ENCODE data around the gene ZNF853. TPM values are rescaled to one million over a fixed set of nuclear protein-coding genes. Genes with fewer than 3 reads are reported as not detected.

Gene ZNF853
- total RNA-seq, 2 donors from 2014 or later = 3.2 to 4.0 TPM

GRCh38 chr7:6643915-6644625 is 28.7 kb downstream of the ZNF853 start:
- peaks cover 0 to 2% of the 10 kb centered on the region in 2 donors for H3K9me3 Mint-ChIP-seq
- no peak overlapping the region for H3K27ac Mint-ChIP-seq
- H3K27me3 Mint-ChIP-seq (ENCODE audit: low read depth) = no peaks in the 10 kb centered on the region
- no peak overlapping the region for H3K4me3 Mint-ChIP-seq
- H3K36me3 Mint-ChIP-seq (ENCODE audit: insufficient read depth in 2 of 2) = peaks cover 8 to 19% of the 10 kb centered on the region in 2 donors
- DNase-seq (no peak), ATAC-seq (replicated peaks in 1 of 2) (no peak)
- peaks cover 13% of the 10 kb centered on the region for H3K4me1 Mint-ChIP-seq (ENCODE audit: low read depth)

GRCh38 chr7:6644728-6645127 is 29.3 kb downstream of the ZNF853 start:
- Mint-ChIP-seq H3K9me3 (peaks cover 0 to 2% of the 10 kb centered on the region in 2 donors), H3K27ac (no peak overlapping the region), H3K4me3 (no peak overlapping the region), H3K27me3 (ENCODE audit: low read depth) (no peaks in the 10 kb centered on the region), H3K4me1 (ENCODE audit: low read depth) (peaks cover 6% of the 10 kb centered on the region), H3K36me3 (ENCODE audit: insufficient read depth in 2 of 2) (peaks cover 8 to 18% of the 10 kb centered on the region in 2 donors)
- DNase-seq (no peak), ATAC-seq (replicated peaks in 1 of 2) (no peak)

GRCh38 chr7:6646465-6646864 is 31.1 kb downstream of the ZNF853 start:
- ATAC-seq (replicated peaks in 1 of 2) (peak in 1 of 2 donors; percentile 18), DNase-seq (no peak)
- Mint-ChIP-seq H3K27ac (no peak overlapping the region), H3K27me3 (ENCODE audit: low read depth) (no peaks in the 10 kb centered on the region), H3K36me3 (ENCODE audit: insufficient read depth in 2 of 2) (peaks cover 4 to 23% of the 10 kb centered on the region in 2 donors), H3K4me1 (ENCODE audit: low read depth) (no peaks in the 10 kb centered on the region), H3K4me3 (no peak overlapping the region), H3K9me3 (peaks cover 0 to 2% of the 10 kb centered on the region in 2 donors)

- Mint-ChIP-seq H3K36me3 (ENCODE audit: insufficient read depth in 2 of 2) (peaks cover 4 to 24% of the 10 kb centered on the region in 2 donors), H3K27me3 (ENCODE audit: low read depth) (no peaks in the 10 kb centered on the region), H3K27ac (no peak overlapping the region), H3K9me3 (peaks cover 0 to 2% of the 10 kb centered on the region in 2 donors), H3K4me3 (no peak overlapping the region), H3K4me1 (ENCODE audit: low read depth) (no peaks in the 10 kb centered on the region)
- DNase-seq (no peak), ATAC-seq (replicated peaks in 1 of 2) (no peak)
These were observed 31.7 kb downstream of the ZNF853 start for GRCh38 chr7:6647080-6647479.

- peaks cover 6 to 25% of the 10 kb centered on the region in 2 donors for H3K36me3 Mint-ChIP-seq (ENCODE audit: insufficient read depth in 2 of 2)
- no peak overlapping the region for H3K27ac Mint-ChIP-seq
- peaks cover 0 to 2% of the 10 kb centered on the region in 2 donors for H3K9me3 Mint-ChIP-seq
These were observed 32.1 kb downstream of the ZNF853 start for GRCh38 chr7:6647541-6647940.

GRCh38 chr7:6648066-6648814 is 32.8 kb downstream of the ZNF853 start:
- Mint-ChIP-seq H3K4me1 (ENCODE audit: low read depth) (no peaks in the 10 kb centered on the region), H3K27ac (no peak overlapping the region), H3K36me3 (ENCODE audit: insufficient read depth in 2 of 2) (peaks cover 6 to 25% of the 10 kb centered on the region in 2 donors), H3K27me3 (ENCODE audit: low read depth) (no peaks in the 10 kb centered on the region), H3K9me3 (peaks cover 0 to 2% of the 10 kb centered on the region in 2 donors), H3K4me3 (no peak overlapping the region)
- ATAC-seq (replicated peaks in 1 of 2) (no peak), DNase-seq (no peak)

More at GRCh38 chr7:6647541-6647940, 32.1 kb downstream of the ZNF853 start:
- H3K4me1 Mint-ChIP-seq (ENCODE audit: low read depth) = no peaks in the 10 kb centered on the region
- no peak for DNase-seq
- no peaks in the 10 kb centered on the region for H3K27me3 Mint-ChIP-seq (ENCODE audit: low read depth)
- no peak overlapping the region for H3K4me3 Mint-ChIP-seq
- no peak for ATAC-seq (replicated peaks in 1 of 2)

GRCh38 chr7:6648815-6649104 is 33.4 kb downstream of the ZNF853 start:
- no peaks in the 10 kb centered on the region for H3K4me1 Mint-ChIP-seq (ENCODE audit: low read depth)
- H3K27me3 Mint-ChIP-seq (ENCODE audit: low read depth) = no peaks in the 10 kb centered on the region
- H3K9me3 Mint-ChIP-seq = peaks cover 0 to 2% of the 10 kb centered on the region in 2 donors
- H3K27ac Mint-ChIP-seq = no peak overlapping the region
- DNase-seq = no peak
- H3K36me3 Mint-ChIP-seq (ENCODE audit: insufficient read depth in 2 of 2) = peaks cover 6 to 25% of the 10 kb centered on the region in 2 donors
- no peak for ATAC-seq (replicated peaks in 1 of 2)
- no peak overlapping the region for H3K4me3 Mint-ChIP-seq

GRCh38 chr7:6649241-6649961 is 34.0 kb downstream of the ZNF853 start:
- no peak overlapping the region for H3K4me3 Mint-ChIP-seq
- no peaks in the 10 kb centered on the region for H3K27me3 Mint-ChIP-seq (ENCODE audit: low read depth)
- no peak for ATAC-seq (replicated peaks in 1 of 2)
- H3K4me1 Mint-ChIP-seq (ENCODE audit: low read depth) = no peaks in the 10 kb centered on the region
- peaks cover 0 to 2% of the 10 kb centered on the region in 2 donors for H3K9me3 Mint-ChIP-seq
- H3K27ac Mint-ChIP-seq = no peak overlapping the region
- peaks cover 6 to 25% of the 10 kb centered on the region in 2 donors for H3K36me3 Mint-ChIP-seq (ENCODE audit: insufficient read depth in 2 of 2)
- DNase-seq = no peak

GRCh38 chr7:6650086-6650485 is 34.7 kb downstream of the ZNF853 start:
- Mint-ChIP-seq H3K4me3 (no peak overlapping the region), H3K9me3 (peaks cover 0 to 2% of the 10 kb centered on the region in 2 donors), H3K27ac (no peak overlapping the region), H3K27me3 (ENCODE audit: low read depth) (no peaks in the 10 kb centered on the region), H3K36me3 (ENCODE audit: insufficient read depth in 2 of 2) (peaks cover 6 to 24% of the 10 kb centered on the region in 2 donors), H3K4me1 (ENCODE audit: low read depth) (no peaks in the 10 kb centered on the region)
- no peak for ATAC-seq (replicated peaks in 1 of 2)
- no peak for DNase-seq

GRCh38 chr7:6650521-6651011 is 35.2 kb downstream of the ZNF853 start:
- Mint-ChIP-seq H3K4me3 (no peak overlapping the region), H3K36me3 (ENCODE audit: insufficient read depth in 2 of 2) (peaks cover 7 to 23% of the 10 kb centered on the region in 2 donors), H3K9me3 (peaks cover 0 to 2% of the 10 kb centered on the region in 2 donors), H3K4me1 (ENCODE audit: low read depth) (no peaks in the 10 kb centered on the region), H3K27me3 (ENCODE audit: low read depth) (no peaks in the 10 kb centered on the region), H3K27ac (no peak overlapping the region)
- DNase-seq (no peak), ATAC-seq (replicated peaks in 1 of 2) (no peak)

GRCh38 chr7:6651851-6652445 is 36.5 kb downstream of the ZNF853 start:
- H3K36me3 Mint-ChIP-seq (ENCODE audit: insufficient read depth in 2 of 2) = peaks cover 7 to 21% of the 10 kb centered on the region in 2 donors
- no peak overlapping the region for H3K4me3 Mint-ChIP-seq
- H3K27ac Mint-ChIP-seq = no peak overlapping the region
- H3K4me1 Mint-ChIP-seq (ENCODE audit: low read depth) = no peaks in the 10 kb centered on the region
- H3K27me3 Mint-ChIP-seq (ENCODE audit: low read depth) = no peaks in the 10 kb centered on the region
- DNase-seq = no peak
- H3K9me3 Mint-ChIP-seq = peaks cover 0 to 2% of the 10 kb centered on the region in 2 donors
- no peak for ATAC-seq (replicated peaks in 1 of 2)

GRCh38 chr7:6652446-6653011 is 37.1 kb downstream of the ZNF853 start:
- H3K36me3 Mint-ChIP-seq (ENCODE audit: insufficient read depth in 2 of 2) = peaks cover 7 to 20% of the 10 kb centered on the region in 2 donors
- H3K4me3 Mint-ChIP-seq = no peak overlapping the region
- H3K4me1 Mint-ChIP-seq (ENCODE audit: low read depth) = no peaks in the 10 kb centered on the region
- no peaks in the 10 kb centered on the region for H3K27me3 Mint-ChIP-seq (ENCODE audit: low read depth)
- peaks cover 0 to 2% of the 10 kb centered on the region in 2 donors for H3K9me3 Mint-ChIP-seq
- no peak overlapping the region for H3K27ac Mint-ChIP-seq
- ATAC-seq (replicated peaks in 1 of 2) = no peak
- DNase-seq = no peak

Data from activated T-cell treated with anti-CD3 and anti-CD28 coated beads, Interleukin-2, amount 50 U/mL, for 72 hours (primary cell).